ENCODE results near the gene MPI.

DNA sequence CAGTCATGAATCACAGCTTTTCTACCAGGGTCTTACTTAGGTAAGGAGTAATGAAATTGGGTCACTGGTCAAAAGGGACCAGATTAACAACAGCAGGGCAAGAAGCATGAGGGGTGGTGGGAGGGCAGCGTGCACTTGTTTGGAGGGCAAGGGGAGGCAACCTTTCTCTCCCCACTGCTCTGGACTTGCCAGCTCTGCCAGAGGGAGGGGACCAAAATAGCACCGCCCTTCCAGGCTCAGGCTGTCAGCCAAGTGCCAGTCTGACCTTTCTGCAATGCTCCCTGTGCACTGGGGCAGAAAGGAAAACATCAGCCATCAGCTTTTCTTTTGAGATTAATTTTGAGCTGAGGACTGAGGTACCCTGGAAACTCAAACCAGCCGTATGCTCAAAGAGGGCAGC is 42.4 kb upstream of the MPI start:
- TF ChIP-seq, protein P1, sequence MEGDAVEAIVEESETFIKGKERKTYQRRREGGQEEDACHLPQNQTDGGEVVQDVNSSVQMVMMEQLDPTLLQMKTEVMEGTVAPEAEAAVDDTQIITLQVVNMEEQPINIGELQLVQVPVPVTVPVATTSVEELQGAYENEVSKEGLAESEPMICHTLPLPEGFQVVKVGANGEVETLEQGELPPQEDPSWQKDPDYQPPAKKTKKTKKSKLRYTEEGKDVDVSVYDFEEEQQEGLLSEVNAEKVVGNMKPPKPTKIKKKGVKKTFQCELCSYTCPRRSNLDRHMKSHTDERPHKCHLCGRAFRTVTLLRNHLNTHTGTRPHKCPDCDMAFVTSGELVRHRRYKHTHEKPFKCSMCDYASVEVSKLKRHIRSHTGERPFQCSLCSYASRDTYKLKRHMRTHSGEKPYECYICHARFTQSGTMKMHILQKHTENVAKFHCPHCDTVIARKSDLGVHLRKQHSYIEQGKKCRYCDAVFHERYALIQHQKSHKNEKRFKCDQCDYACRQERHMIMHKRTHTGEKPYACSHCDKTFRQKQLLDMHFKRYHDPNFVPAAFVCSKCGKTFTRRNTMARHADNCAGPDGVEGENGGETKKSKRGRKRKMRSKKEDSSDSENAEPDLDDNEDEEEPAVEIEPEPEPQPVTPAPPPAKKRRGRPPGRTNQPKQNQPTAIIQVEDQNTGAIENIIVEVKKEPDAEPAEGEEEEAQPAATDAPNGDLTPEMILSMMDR (IDR thresholded peaks at IDR 0.05), result no peak
- no peak for TF ChIP-seq POLR2AphosphoS5 (IDR thresholded peaks at IDR 0.05)

Measured in suprapubic skin (tissue), 3 donors.